Adipocyte (in vitro differentiated cells): Measurements from ENCODE around the gene OLFML2A.
"Not testable (repeated sequence)": the region's sequence is repeated elsewhere in the genome, so short reads cannot be mapped to it uniquely, and the experiment has no call there.

Source experiments
- DNase-seq: peaks from one replicate; pipeline ENCODE4 v3.0.0-alpha.2; 2015; ENCODE audit warnings: low read depth
- H3K27me3 ChIP-seq: replicated peaks from 2 replicates; pipeline ENCODE4 v1.7.0; 2013; ENCODE audit warnings: mild to moderate bottlenecking, low read length, moderate library complexity; ENCODE audit not compliant: control insufficient read depth, insufficient read depth
- H3K36me3 ChIP-seq: 2 replicates; pipeline ENCODE4 v1.7.0; 2013; ENCODE audit warnings: low read length, mild to moderate bottlenecking, moderate library complexity; ENCODE audit not compliant: control insufficient read depth, insufficient read depth, severe bottlenecking
- H3K4me1 ChIP-seq: 2 replicates; pipeline ENCODE4 v1.7.0; 2013; ENCODE audit warnings: mild to moderate bottlenecking, low read length, moderate library complexity; ENCODE audit not compliant: control insufficient read depth, insufficient read depth
- H3K4me3 ChIP-seq: 2 replicates; pipeline ENCODE4 v1.7.0; 2013; ENCODE audit warnings: mild to moderate bottlenecking, low read length, moderate library complexity
- H3K9ac ChIP-seq: 2 replicates; pipeline ENCODE4 v1.7.0; 2013; ENCODE audit warnings: mild to moderate bottlenecking, low read length, moderate library complexity
- H3K9me3 ChIP-seq: 2 replicates; pipeline ENCODE4 v1.7.0; 2013; ENCODE audit warnings: mild to moderate bottlenecking, low read length, moderate library complexity; ENCODE audit not compliant: control insufficient read depth

The OLFML2A gene

GRCh38 chr9:124769549-124770358 lies 7.2 kb upstream of the OLFML2A start:
- H3K36me3 ChIP-seq, result no peaks in the 10 kb centered on the region
- peaks cover 32% of the 10 kb centered on the region for H3K27me3 ChIP-seq
- peak overlapping the region; percentile 77 for H3K4me3 ChIP-seq
- peaks cover 10% of the 10 kb centered on the region for H3K4me1 ChIP-seq
- no peaks in the 10 kb centered on the region for H3K9me3 ChIP-seq
- peak overlapping the region; percentile 15 for H3K9ac ChIP-seq
- DNase-seq, result peak; percentile 27

- Histone ChIP-seq H3K9me3 (no peaks in the 10 kb centered on the region), H3K27me3 (peaks cover 30% of the 10 kb centered on the region), H3K4me3 (peak overlapping the region; percentile 86), H3K9ac (peak overlapping the region; percentile 72), H3K4me1 (peaks cover 10% of the 10 kb centered on the region), H3K36me3 (no peaks in the 10 kb centered on the region)
- DNase-seq, result no peak
Observed at GRCh38 chr9:124770359-124771020, 6.4 kb upstream of the OLFML2A start.

GRCh38 chr9:124771021-124771866 lies 5.7 kb upstream of the OLFML2A start, which contains the start of gene NR6A1:
Gene NR6A1 (minus strand): TSS chr9:124771311.
- Histone ChIP-seq H3K9me3 (no peaks in the 10 kb centered on the region), H3K36me3 (no peaks in the 10 kb centered on the region), H3K4me3 (peak within 1 kb of the TSS; percentile 86), H3K27me3 (peaks cover 23% of the 10 kb centered on the region), H3K9ac (peak within 1 kb of the TSS; percentile 72), H3K4me1 (peaks cover 10% of the 10 kb centered on the region)
- peak; percentile 98 for DNase-seq

GRCh38 chr9:124771867-124772679 lies 4.9 kb upstream of the OLFML2A start:
- Histone ChIP-seq H3K9me3 (no peaks in the 10 kb centered on the region), H3K27me3 (peaks cover 14% of the 10 kb centered on the region), H3K36me3 (no peaks in the 10 kb centered on the region), H3K4me3 (peak overlapping the region; percentile 86), H3K4me1 (peaks cover 10% of the 10 kb centered on the region), H3K9ac (peak overlapping the region; percentile 72)
- peak; percentile 89 for DNase-seq

GRCh38 chr9:124772877-124773276 lies 4.1 kb upstream of the OLFML2A start:
- not testable (repeated sequence) for H3K9ac ChIP-seq, H3K4me3 ChIP-seq, H3K36me3 ChIP-seq, DNase-seq, H3K9me3 ChIP-seq
- Histone ChIP-seq H3K4me1 (peaks cover 10% of the 10 kb centered on the region), H3K27me3 (peaks cover 11% of the 10 kb centered on the region)

- no peak for DNase-seq
- H3K36me3 ChIP-seq, result no peaks in the 10 kb centered on the region
- no peak overlapping the region for H3K4me3 ChIP-seq
- H3K9ac ChIP-seq, result no peak overlapping the region
- H3K4me1 ChIP-seq, result peaks cover 10% of the 10 kb centered on the region
- H3K27me3 ChIP-seq, result peaks cover 11% of the 10 kb centered on the region
- no peaks in the 10 kb centered on the region for H3K9me3 ChIP-seq
Observed at GRCh38 chr9:124773473-124774128, 3.3 kb upstream of the OLFML2A start.

GRCh38 chr9:124774129-124774978 lies 2.6 kb upstream of the OLFML2A start:
- Histone ChIP-seq H3K9me3 (no peaks in the 10 kb centered on the region), H3K4me3 (no peak overlapping the region), H3K27me3 (peaks cover 9% of the 10 kb centered on the region), H3K4me1 (peaks cover 17% of the 10 kb centered on the region), H3K36me3 (no peaks in the 10 kb centered on the region), H3K9ac (no peak overlapping the region)
- DNase-seq, result peak; percentile 93

GRCh38 chr9:124776618-124776953 lies 347 bp upstream of the OLFML2A start:
- H3K27me3 ChIP-seq, result no peaks in the 10 kb centered on the region
- no peaks in the 10 kb centered on the region for H3K36me3 ChIP-seq
- H3K9me3 ChIP-seq, result no peaks in the 10 kb centered on the region
- peak overlapping the region; percentile 72 for H3K4me3 ChIP-seq
- DNase-seq, result no peak
- peaks cover 18% of the 10 kb centered on the region for H3K4me1 ChIP-seq
- peak overlapping the region; percentile 57 for H3K9ac ChIP-seq

- peak overlapping the region; percentile 39 for H3K9ac ChIP-seq
- no peaks in the 10 kb centered on the region for H3K27me3 ChIP-seq
- H3K9me3 ChIP-seq, result no peaks in the 10 kb centered on the region
- no peak overlapping the region for H3K4me3 ChIP-seq
- H3K36me3 ChIP-seq, result no peaks in the 10 kb centered on the region
- peaks cover 23% of the 10 kb centered on the region for H3K4me1 ChIP-seq
- no peak for DNase-seq
Observed at GRCh38 chr9:124778575-124779367, 1.8 kb downstream of the OLFML2A start.
